Ovary (tissue), 3 donors: ENCODE results near the gene IGSF21.

Experiments
- POLR2A ChIP-seq: fragments of 450-650 bp; IDR thresholded peaks from one replicate; pipeline ENCODE4 v1.6.1; 2017; ENCODE audit warnings: antibody characterized with exemption, mild to moderate bottlenecking, moderate library complexity
- TF ChIP-seq, protein P1 (sequence below), 3 donors: fragments of 450-650 bp in 2 of 3; fragments of 200-600 bp in 1 of 3; IDR thresholded peaks; one replicate each; pipeline versions ENCODE4 v1.5.1 to v1.8.0; 2016 to 2022; ENCODE audit warnings: antibody characterized with exemption in 3 of 3, mild to moderate bottlenecking in 1 of 3
- donor health status: DM: no; HTN: no; CAD: no.

DNA sequence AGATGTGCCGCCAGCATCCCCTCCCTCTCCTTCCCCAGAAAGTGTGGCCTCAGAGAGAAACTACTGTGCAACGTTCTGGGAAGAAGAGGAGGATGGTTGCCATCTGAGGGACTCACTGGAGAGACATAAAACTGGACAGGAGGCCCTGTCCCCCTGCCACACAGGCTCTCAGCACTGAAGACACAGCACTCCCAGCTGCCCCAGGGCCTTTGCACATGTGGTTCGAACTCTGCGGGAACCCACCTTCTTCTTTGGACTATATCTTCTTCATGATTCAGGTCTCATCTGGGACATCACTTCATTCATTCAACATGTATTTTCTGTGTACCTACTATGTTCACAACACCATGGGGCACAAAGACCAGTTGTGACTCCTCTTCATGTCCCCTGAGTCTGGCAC lies 17.4 kb downstream of the IGSF21 start:
- TF ChIP-seq, protein P1, sequence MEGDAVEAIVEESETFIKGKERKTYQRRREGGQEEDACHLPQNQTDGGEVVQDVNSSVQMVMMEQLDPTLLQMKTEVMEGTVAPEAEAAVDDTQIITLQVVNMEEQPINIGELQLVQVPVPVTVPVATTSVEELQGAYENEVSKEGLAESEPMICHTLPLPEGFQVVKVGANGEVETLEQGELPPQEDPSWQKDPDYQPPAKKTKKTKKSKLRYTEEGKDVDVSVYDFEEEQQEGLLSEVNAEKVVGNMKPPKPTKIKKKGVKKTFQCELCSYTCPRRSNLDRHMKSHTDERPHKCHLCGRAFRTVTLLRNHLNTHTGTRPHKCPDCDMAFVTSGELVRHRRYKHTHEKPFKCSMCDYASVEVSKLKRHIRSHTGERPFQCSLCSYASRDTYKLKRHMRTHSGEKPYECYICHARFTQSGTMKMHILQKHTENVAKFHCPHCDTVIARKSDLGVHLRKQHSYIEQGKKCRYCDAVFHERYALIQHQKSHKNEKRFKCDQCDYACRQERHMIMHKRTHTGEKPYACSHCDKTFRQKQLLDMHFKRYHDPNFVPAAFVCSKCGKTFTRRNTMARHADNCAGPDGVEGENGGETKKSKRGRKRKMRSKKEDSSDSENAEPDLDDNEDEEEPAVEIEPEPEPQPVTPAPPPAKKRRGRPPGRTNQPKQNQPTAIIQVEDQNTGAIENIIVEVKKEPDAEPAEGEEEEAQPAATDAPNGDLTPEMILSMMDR (IDR thresholded peaks at IDR 0.05): no peak
- no peak for TF ChIP-seq POLR2A
